ENCODE results near the gene SERPINA3. TPM values are rescaled to one million over a fixed set of nuclear protein-coding genes. Genes with fewer than 3 reads are reported as not detected.

The SERPINA3 gene
- total and polyA plus RNA-seq, 11 donors = 2.7 to 205 (median 23.6) TPM

GRCh38 chr14:94591871-94592270 lies 20.3 kb upstream of the SERPINA3 start:
- no peak for TF ChIP-seq POLR2A (IDR thresholded peaks at IDR 0.05)
- TF ChIP-seq CTCF (IDR thresholded peaks at IDR 0.05) = no peak
- WGBS, 4 donors = 83 to 91% (median 85%) methylated on average over 8 of the region's 8 CpGs
- H3K4me1 ChIP-seq = peaks cover 0 to 23% (median 0%) of the 10 kb centered on the region in 12 donors
- H3K27me3 ChIP-seq = no peaks in the 10 kb centered on the region
- H3K9me3 ChIP-seq = no peaks in the 10 kb centered on the region
- H3K27ac ChIP-seq = no peak overlapping the region
- no peak overlapping the region for H3K4me3 ChIP-seq
- intact Hi-C loops (cut with DNase I) = no loop called here
- ATAC-seq (no peak), DNase-seq (no peak)
- H3K36me3 ChIP-seq = no peaks in the 10 kb centered on the region

- intact Hi-C loops (cut with DNase I) = no loop called here
- H3K27me3 ChIP-seq = no peaks in the 10 kb centered on the region
Observed at GRCh38 chr14:94592457-94592856, 19.7 kb upstream of the SERPINA3 start.

GRCh38 chr14:94593376-94593748 lies 18.8 kb upstream of the SERPINA3 start:
- peaks cover 0 to 24% (median 0%) of the 10 kb centered on the region in 12 donors for H3K4me1 ChIP-seq
- H3K9me3 ChIP-seq = no peaks in the 10 kb centered on the region
- 65 to 72% (median 70%) methylated on average over 3 of the region's 3 CpGs for WGBS, 4 donors
- H3K36me3 ChIP-seq = no peaks in the 10 kb centered on the region
- no peak overlapping the region for H3K4me3 ChIP-seq
- no peak for TF ChIP-seq CTCF (IDR thresholded peaks at IDR 0.05)
- no peak for TF ChIP-seq POLR2A (IDR thresholded peaks at IDR 0.05)
- no peaks in the 10 kb centered on the region for H3K27me3 ChIP-seq
- intact Hi-C loops (cut with DNase I) = no loop called here
- ATAC-seq (no peak), DNase-seq (no peak)
- H3K27ac ChIP-seq = no peak overlapping the region

More at GRCh38 chr14:94592457-94592856, 19.7 kb upstream of the SERPINA3 start:
- TF ChIP-seq CTCF (IDR thresholded peaks at IDR 0.05) (no peak), POLR2A (IDR thresholded peaks at IDR 0.05) (no peak)
- H3K36me3 ChIP-seq = no peaks in the 10 kb centered on the region
- ATAC-seq (no peak), DNase-seq (no peak)
- H3K27ac ChIP-seq = no peak overlapping the region
- no peak overlapping the region for H3K4me3 ChIP-seq
- H3K4me1 ChIP-seq = peaks cover 0 to 23% (median 0%) of the 10 kb centered on the region in 12 donors
- H3K9me3 ChIP-seq = no peaks in the 10 kb centered on the region

- peaks cover 0 to 30% (median 4%) of the 10 kb centered on the region in 12 donors for H3K4me1 ChIP-seq
- H3K27me3 ChIP-seq = no peaks in the 10 kb centered on the region
- intact Hi-C loops (cut with DNase I) = no loop called here
- ATAC-seq = no peak
- no peak for DNase-seq
- TF ChIP-seq POLR2A (IDR thresholded peaks at IDR 0.05) (no peak), CTCF (IDR thresholded peaks at IDR 0.05) (no peak)
- H3K27ac ChIP-seq = no peak overlapping the region
- H3K36me3 ChIP-seq = no peaks in the 10 kb centered on the region
- H3K9me3 ChIP-seq = no peaks in the 10 kb centered on the region
- H3K4me3 ChIP-seq = no peak overlapping the region
- WGBS, 4 donors = 71 to 82% (median 75%) methylated on average over 4 of the region's 4 CpGs
Observed at GRCh38 chr14:94593749-94594431, 18.3 kb upstream of the SERPINA3 start.
